ENCODE measurements around the gene GAGE2A. TPM values are rescaled to one million over a fixed set of nuclear protein-coding genes. Genes with fewer than 3 reads are reported as not detected.
A peak's percentile ranks its signal among the peaks of the same experiment; 100 is the strongest.

Gene GAGE2A
- total RNA-seq, 3 donors from 2014 or later (not counting 1 experiment from before 2014, with no cell fraction given) = not detected

DNA sequence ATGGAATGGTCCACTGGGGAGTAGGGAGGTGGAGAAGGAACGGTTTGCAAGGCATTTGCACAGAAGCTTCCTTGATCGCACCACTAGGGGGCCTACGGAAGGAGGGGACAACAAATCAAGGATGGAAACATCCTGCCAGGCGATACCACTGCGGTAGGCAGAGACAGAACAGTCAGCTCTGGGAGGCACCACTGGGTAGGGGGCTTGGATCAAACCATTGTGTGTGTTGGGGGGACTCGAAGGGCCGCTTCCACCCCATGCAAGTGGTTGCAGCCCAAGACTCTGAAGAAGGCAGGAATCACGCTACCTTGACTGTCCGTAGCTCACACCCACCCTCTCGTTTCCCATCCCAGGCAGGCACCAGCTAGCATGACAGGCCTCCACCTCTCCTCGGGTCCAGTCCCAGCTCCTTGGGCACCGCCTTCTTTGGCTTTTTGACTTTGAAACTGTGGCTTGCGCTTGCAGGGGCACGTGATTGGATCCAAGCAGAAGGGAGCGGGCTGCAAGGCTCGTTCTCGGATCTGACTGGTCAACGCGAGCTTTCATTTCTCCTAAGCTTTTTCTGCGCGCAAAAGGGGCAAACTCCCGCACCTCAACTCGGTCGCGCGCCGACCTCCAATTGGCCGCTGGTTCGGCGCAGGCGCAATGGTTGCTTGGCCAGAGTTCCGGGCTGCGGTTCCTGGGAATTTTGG is 37.9 kb downstream of the GAGE2A start:
- Histone ChIP-seq H3K4me1 (ENCODE audit: control insufficient read depth, insufficient read depth, low read length) (no peaks in the 10 kb centered on the region), H3K27me3 (ENCODE audit: control insufficient read depth, insufficient read depth, low read length) (no peaks in the 10 kb centered on the region), H3K27ac (ENCODE audit: low read length) (no peak overlapping the region), H3K9me3 (ENCODE audit: control insufficient read depth, insufficient read depth, low read length) (no peaks in the 10 kb centered on the region), H3K4me3 (ENCODE audit: low read length) (no peak overlapping the region), H3K36me3 (ENCODE audit: control insufficient read depth, insufficient read depth, low read length) (no peaks in the 10 kb centered on the region)
- Mint-ChIP-seq H3K4me1 (peaks cover 0 to 4% of the 10 kb centered on the region in 2 donors), H3K9me3 (peaks cover 0 to 2% of the 10 kb centered on the region in 2 donors), H3K27ac (no peak overlapping the region), H3K4me3 (peak overlapping the region; percentile 68), H3K27me3 (ENCODE audit: low read depth in 2 of 2) (peaks cover 0 to 4% of the 10 kb centered on the region in 2 donors), H3K36me3 (no peaks in the 10 kb centered on the region)
- peak in 1 of 2 donors; percentile 54 for DNase-seq
- WGBS (ENCODE audit: insufficient coverage) = 83% methylated on average over 33 of the region's 33 CpGs
- TF ChIP-seq, protein P1, sequence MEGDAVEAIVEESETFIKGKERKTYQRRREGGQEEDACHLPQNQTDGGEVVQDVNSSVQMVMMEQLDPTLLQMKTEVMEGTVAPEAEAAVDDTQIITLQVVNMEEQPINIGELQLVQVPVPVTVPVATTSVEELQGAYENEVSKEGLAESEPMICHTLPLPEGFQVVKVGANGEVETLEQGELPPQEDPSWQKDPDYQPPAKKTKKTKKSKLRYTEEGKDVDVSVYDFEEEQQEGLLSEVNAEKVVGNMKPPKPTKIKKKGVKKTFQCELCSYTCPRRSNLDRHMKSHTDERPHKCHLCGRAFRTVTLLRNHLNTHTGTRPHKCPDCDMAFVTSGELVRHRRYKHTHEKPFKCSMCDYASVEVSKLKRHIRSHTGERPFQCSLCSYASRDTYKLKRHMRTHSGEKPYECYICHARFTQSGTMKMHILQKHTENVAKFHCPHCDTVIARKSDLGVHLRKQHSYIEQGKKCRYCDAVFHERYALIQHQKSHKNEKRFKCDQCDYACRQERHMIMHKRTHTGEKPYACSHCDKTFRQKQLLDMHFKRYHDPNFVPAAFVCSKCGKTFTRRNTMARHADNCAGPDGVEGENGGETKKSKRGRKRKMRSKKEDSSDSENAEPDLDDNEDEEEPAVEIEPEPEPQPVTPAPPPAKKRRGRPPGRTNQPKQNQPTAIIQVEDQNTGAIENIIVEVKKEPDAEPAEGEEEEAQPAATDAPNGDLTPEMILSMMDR (IDR thresholded peaks at IDR 0.05) = no peak
- intact Hi-C loops (cut with micrococcal nuclease) = no loop called here
- ATAC-seq = peak in 1 of 3 donors; percentile 54

DNA sequence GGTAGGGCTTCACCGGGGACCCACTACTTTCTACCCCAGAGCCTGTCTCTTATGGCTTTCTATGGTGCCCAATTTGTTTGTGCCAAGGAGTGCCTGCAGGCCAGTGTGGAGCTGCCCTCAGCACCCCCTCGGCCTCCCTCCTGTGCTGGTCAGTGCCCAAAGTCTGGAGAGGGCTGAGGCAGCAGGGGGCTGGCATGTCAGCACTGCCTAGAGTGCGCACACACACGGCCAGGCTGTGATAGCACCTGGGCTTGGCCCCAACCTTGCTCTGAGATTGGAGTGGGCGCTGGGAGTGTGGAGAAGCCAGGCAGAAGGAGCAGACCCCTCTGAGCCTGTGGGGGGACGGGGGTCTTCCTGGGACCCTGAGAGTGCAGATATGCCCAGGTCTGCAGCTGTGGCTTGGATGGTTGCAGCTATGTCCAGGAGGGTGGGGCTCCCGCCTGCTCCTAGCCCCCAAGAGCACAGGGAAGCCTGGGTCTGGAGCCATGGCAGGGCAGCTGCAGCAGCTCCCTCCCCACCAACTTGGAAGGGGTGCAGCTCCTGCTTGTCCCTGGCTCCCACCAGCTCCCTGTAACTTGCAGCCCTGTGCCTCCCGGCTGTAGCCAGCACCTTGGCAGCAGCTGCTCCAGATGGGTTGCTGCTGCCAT is 55.8 kb downstream of the GAGE2A start:
- no peak overlapping the region for H3K27ac Mint-ChIP-seq
- H3K9me3 ChIP-seq (ENCODE audit: control insufficient read depth, insufficient read depth, low read length) = no peaks in the 10 kb centered on the region
- no peaks in the 10 kb centered on the region for H3K4me1 ChIP-seq (ENCODE audit: control insufficient read depth, insufficient read depth, low read length)
- no peaks in the 10 kb centered on the region for H3K36me3 Mint-ChIP-seq
- H3K27me3 Mint-ChIP-seq (ENCODE audit: low read depth in 2 of 2) = peaks cover 3 to 25% of the 10 kb centered on the region in 2 donors
- WGBS (ENCODE audit: insufficient coverage) = 85% methylated on average over 8 of the region's 8 CpGs
- no peaks in the 10 kb centered on the region for H3K36me3 ChIP-seq (ENCODE audit: control insufficient read depth, insufficient read depth, low read length)
- TF ChIP-seq, protein P1 (IDR thresholded peaks at IDR 0.05) = no peak
- DNase-seq (no peak), ATAC-seq (no peak)
- intact Hi-C loops (cut with micrococcal nuclease) = no loop called here
- no peak overlapping the region for H3K4me3 ChIP-seq (ENCODE audit: low read length)
- no peaks in the 10 kb centered on the region for H3K4me1 Mint-ChIP-seq
- no peaks in the 10 kb centered on the region for H3K27me3 ChIP-seq (ENCODE audit: control insufficient read depth, insufficient read depth, low read length)
- H3K9me3 Mint-ChIP-seq = no peaks in the 10 kb centered on the region
- H3K27ac ChIP-seq (ENCODE audit: low read length) = no peak overlapping the region
- H3K4me3 Mint-ChIP-seq = no peak overlapping the region

Other genes starting within 250 kb of the GAGE2A start
- not detected for gene GAGE12C, start 57.3 kb upstream of the GAGE2A start, total RNA-seq
- not detected for gene GAGE12D, start 47.8 kb upstream of the GAGE2A start, total RNA-seq
- gene GAGE12E, start 38.2 kb upstream of the GAGE2A start, total RNA-seq = not detected
- gene GAGE12F, start 28.7 kb upstream of the GAGE2A start, total RNA-seq = not detected
- gene GAGE12G, start 19.1 kb upstream of the GAGE2A start, total RNA-seq = not detected
- gene GAGE12H, start 9.5 kb upstream of the GAGE2A start, total RNA-seq = not detected
- not detected for gene GAGE1, start 9.5 kb downstream of the GAGE2A start, total RNA-seq
- not detected for gene PAGE1, start 106.5 kb downstream of the GAGE2A start, total RNA-seq
- not detected for gene PAGE4, start 239.8 kb downstream of the GAGE2A start, total RNA-seq